ENCODE results near the gene THAP10. TPM values are rescaled to one million over a fixed set of nuclear protein-coding genes. Genes with fewer than 3 reads are reported as not detected.

Gene THAP10
- 2.5 and 3.7 TPM in 2 replicates for total RNA-seq (2021)
- long read RNA-seq, transcript THAP10-201 (3 exons, 2,399 nt) = major isoform, 26 of 28 reads
- long read RNA-seq, partial matches to known transcripts = 0 of 28 reads
- long read RNA-seq, other reads (novel, unspliced or antisense) = 1 of 28 reads

DNA sequence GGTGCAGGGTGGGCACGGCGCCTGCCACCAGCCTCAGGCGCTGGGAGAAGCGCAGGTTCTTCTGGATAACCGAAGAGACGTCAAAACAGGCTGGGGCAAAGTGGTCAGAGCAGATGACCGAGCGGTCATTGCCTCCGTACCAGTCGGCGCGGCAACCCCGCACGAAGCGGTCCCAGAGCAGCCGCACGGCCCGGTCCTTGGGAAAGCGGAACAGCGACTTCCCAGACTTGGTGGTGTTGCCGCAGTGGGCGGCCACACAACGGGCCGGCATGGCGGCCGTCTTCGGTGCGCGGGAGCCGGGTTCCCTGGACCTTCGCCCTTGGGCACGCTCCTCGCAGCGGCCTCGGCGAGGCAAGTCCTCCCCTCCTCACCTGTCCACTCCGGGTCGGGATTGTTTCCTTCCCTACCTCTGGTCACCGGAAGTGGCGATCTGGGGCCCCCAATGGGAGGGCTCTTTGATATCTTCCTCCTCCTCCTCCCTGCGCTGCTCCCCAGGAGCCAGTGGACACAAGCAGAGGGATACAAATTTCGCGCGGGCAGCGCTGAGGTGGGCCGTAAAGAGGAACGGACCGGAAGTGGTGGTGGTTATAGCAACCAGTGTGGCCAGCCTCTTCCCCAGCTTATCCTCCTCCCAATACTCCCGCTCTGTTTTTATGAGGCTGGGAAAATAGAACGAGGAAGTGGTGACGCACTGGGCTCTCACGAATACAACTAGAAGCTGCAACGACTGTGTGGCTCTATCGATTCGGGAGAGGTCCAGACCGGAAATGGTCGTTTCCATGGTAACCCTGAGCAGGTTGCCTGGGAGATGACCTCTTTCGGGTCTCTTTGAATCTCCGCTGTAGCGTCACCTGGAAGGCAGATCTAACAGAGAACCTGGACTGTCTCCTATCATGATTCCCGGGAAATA is at the start of gene THAP10, which contains the start of gene LRRC49:
Gene THAP10, minus strand, starts transcription at position 432 of the 910 bp plus-strand sequence. Its CDS starts 161 bp downstream, at position 271.
Gene LRRC49, plus strand, starts transcription at position 825 of the 910 bp plus-strand sequence. Its CDS starts 69 bp downstream, at position 894.
- no peaks in the 10 kb centered on the region; the same call in 1 of the 2 replicates for H3K27me3 Mint-ChIP-seq (ENCODE audit: low read depth)
- H3K9me3 Mint-ChIP-seq = no peaks in the 10 kb centered on the region; a peak in 1 of 5 replicates
- Histone ChIP-seq H2AK5ac (ENCODE audit: insufficient read length, low read length) (no peak within 1 kb of the TSS), H4K20me1 (ENCODE audit: control insufficient read depth, insufficient read depth, insufficient read length) (no peaks in the 10 kb centered on the region), H2BK20ac (ENCODE audit: low read depth, low read length, poor library complexity, severe bottlenecking) (no peak within 1 kb of the TSS), H2BK12ac (ENCODE audit: insufficient read length, low read depth, low read length) (no peak within 1 kb of the TSS), H3K23me2 (ENCODE audit: insufficient read length, low read depth, low read length, poor library complexity, severe bottlenecking) (peaks cover 8% of the 10 kb centered on the region), H2BK5ac (ENCODE audit: insufficient read length, low read length) (no peak within 1 kb of the TSS), H3T11ph (ENCODE audit: low read length) (no peak within 1 kb of the TSS), H3K4me1 (ENCODE audit: insufficient read depth, low read length) (peaks cover 6% of the 10 kb centered on the region; the same call in 1 of the 2 replicates), H3K14ac (ENCODE audit: insufficient read depth, low read length) (peak within 1 kb of the TSS; percentile 10), H3K27me3 (ENCODE audit: insufficient read depth, low read length) (no peaks in the 10 kb centered on the region; the same call in 1 of the 2 replicates), H3K9ac (ENCODE audit: extremely low read depth, insufficient read length, low read length) (peak within 1 kb of the TSS; percentile 39), H3K27ac (ENCODE audit: insufficient read length, low read depth, low read length) (no peak within 1 kb of the TSS), H3K79me1 (ENCODE audit: insufficient read depth, low read depth, low read length, poor library complexity, severe bottlenecking) (no peaks in the 10 kb centered on the region), H2BK15ac (ENCODE audit: low read depth, low read length) (no peak within 1 kb of the TSS), H2BK120ac (ENCODE audit: low read depth, low read length, poor library complexity, severe bottlenecking) (no peak within 1 kb of the TSS), H2AFZ (ENCODE audit: low read length) (peak within 1 kb of the TSS; percentile 97), H3K4me2 (ENCODE audit: insufficient read depth, insufficient read length, low read length) (peak within 1 kb of the TSS; percentile 62), H3K56ac (ENCODE audit: insufficient read length, low read depth, low read length) (no peak within 1 kb of the TSS), H3K18ac (ENCODE audit: insufficient read length, low read depth, low read length) (peak within 1 kb of the TSS; percentile 55), H4K5ac (ENCODE audit: insufficient read length, low read depth, low read length) (no peak within 1 kb of the TSS), H4K91ac (ENCODE audit: insufficient read length, low read depth, low read length) (no peak within 1 kb of the TSS), H3K23ac (ENCODE audit: insufficient read length, low read depth, low read length) (no peak within 1 kb of the TSS), H3K9me3 (ENCODE audit: control insufficient read depth, low read depth, low read length) (no peaks in the 10 kb centered on the region), H3K79me2 (ENCODE audit: insufficient read depth, low read length) (no peaks in the 10 kb centered on the region), H4K8ac (replicated peaks; ENCODE audit: insufficient read length, low read depth, low read length) (no peak within 1 kb of the TSS), H3K4ac (ENCODE audit: low read depth, low read length) (no peak within 1 kb of the TSS)
- H3K4me1 Mint-ChIP-seq = peaks cover 16 to 20% of the 10 kb centered on the region in 2 experiments
- peak within 1 kb of the TSS; percentile 95 to 99 (median 99) for H3K27ac Mint-ChIP-seq
- TF ChIP-seq, protein P1, sequence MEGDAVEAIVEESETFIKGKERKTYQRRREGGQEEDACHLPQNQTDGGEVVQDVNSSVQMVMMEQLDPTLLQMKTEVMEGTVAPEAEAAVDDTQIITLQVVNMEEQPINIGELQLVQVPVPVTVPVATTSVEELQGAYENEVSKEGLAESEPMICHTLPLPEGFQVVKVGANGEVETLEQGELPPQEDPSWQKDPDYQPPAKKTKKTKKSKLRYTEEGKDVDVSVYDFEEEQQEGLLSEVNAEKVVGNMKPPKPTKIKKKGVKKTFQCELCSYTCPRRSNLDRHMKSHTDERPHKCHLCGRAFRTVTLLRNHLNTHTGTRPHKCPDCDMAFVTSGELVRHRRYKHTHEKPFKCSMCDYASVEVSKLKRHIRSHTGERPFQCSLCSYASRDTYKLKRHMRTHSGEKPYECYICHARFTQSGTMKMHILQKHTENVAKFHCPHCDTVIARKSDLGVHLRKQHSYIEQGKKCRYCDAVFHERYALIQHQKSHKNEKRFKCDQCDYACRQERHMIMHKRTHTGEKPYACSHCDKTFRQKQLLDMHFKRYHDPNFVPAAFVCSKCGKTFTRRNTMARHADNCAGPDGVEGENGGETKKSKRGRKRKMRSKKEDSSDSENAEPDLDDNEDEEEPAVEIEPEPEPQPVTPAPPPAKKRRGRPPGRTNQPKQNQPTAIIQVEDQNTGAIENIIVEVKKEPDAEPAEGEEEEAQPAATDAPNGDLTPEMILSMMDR (conservative IDR thresholded peaks at IDR 0.05) = no peak
- DNase-seq = peak; percentile 95
- peak within 1 kb of the TSS; percentile 87 to 99 for H3K4me3 Mint-ChIP-seq
- no CpG with 5 or more reads among the region's 61 CpGs for WGBS (ENCODE audit: extremely low coverage, insufficient read length, low lambda C conversion rate)
- peaks cover 0 to 2% (median 0%) of the 10 kb centered on the region in 3 experiments; a peak in 1 of 7 replicates for H3K36me3 Mint-ChIP-seq (ENCODE audit: insufficient read depth in 1 of 3, low read depth in 3 of 3)

All from H9 (cell line).